ENCODE results near the gene CST8.

DNA sequence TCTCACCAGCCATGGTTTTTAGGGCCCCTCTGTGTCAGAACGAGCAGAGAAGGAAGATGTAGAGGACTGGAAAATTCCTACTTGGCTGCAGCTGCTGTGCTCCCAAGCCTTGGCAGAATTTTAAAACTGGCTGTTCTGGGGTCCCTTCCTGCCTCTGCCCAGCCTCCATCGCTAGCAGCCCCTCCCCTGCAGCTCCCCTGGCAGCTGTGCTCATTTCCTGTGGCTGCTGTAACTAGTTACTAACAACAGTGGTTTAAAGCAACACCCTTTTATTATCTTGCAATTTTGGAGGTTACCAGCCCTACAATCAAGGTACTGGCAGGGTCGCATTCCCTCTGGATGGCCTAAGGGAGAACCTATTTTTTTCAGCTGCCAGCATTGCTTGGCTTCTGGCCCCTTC, 34.5 kb upstream of the CST8 start:
- TF ChIP-seq YY1 (IDR thresholded peaks at IDR 0.05; ENCODE audit: insufficient read depth, insufficient read length) = no peak
- no peak for TF ChIP-seq SUZ12 (IDR thresholded peaks at IDR 0.05; ENCODE audit: extremely low read depth, insufficient read depth, insufficient read length)
- no peak for TF ChIP-seq ZNF274 (IDR thresholded peaks at IDR 0.05; ENCODE audit: low read depth, low read length)
